Esophagus squamous epithelium (tissue), 5 donors: ENCODE results near the gene P3H2. TPM values are rescaled to one million over a fixed set of nuclear protein-coding genes. Genes with fewer than 3 reads are reported as not detected.
A peak's percentile ranks its signal among the peaks of the same experiment; 100 is the strongest.

Experiments used
- DNase-seq: peaks from one replicate; lab custom pipeline; 2025; lab: John Stamatoyannopoulos, UW
- H3K27ac ChIP-seq, 4 donors: fragments of 200-600 bp; sonication (generic); one replicate each; pipeline ENCODE4 v1.5.1; 2016 to 2019; ENCODE audit warnings: mild to moderate bottlenecking in 1 of 4
- H3K27me3 ChIP-seq, 4 donors: fragments of 200-600 bp; sonication (generic); 1 replicate in 3 of 4; 2 replicates in 1 of 4; pipeline versions ENCODE4 v1.5.1 to v1.6.0; 2017 to 2021; ENCODE audit warnings: antibody characterized with exemption in 1 of 4
- H3K36me3 ChIP-seq, 3 donors: fragments of 200-600 bp; sonication (generic); one replicate each; pipeline ENCODE4 v1.5.1; 2016 to 2019
- H3K4me1 ChIP-seq, 3 donors: fragments of 200-600 bp; sonication (generic); one replicate each; pipeline ENCODE4 v1.5.1; 2017 to 2019
- H3K4me3 ChIP-seq, 4 donors: fragments of 200-600 bp; sonication (generic); 1 replicate in 3 of 4; 2 replicates in 1 of 4; pipeline ENCODE4 v1.5.1; 2016 to 2019; ENCODE audit warnings: mild to moderate bottlenecking in 2 of 4, moderate library complexity in 1 of 4
- H3K9me3 ChIP-seq, 3 donors: fragments of 200-600 bp; sonication (generic); one replicate each; pipeline ENCODE4 v1.5.1; 2016 to 2019
- POLR2A ChIP-seq, 4 donors: fragments of 450-650 bp; IDR thresholded peaks; one replicate each; pipeline ENCODE4 v1.6.1; 2017; ENCODE audit warnings: antibody characterized with exemption in 4 of 4, mild to moderate bottlenecking in 4 of 4, moderate library complexity in 3 of 4
- WGBS, 2 donors: methylation state at CpG; one replicate each; pipeline ENCODE4 v1.1.5; 2018; 5-methylcytosine and 5-hydroxymethylcytosine counted together
- intact Hi-C: fragments of 100-400 bp; cut with DNase I; formaldehyde crosslinking; loops from one replicate; pipeline ENCODE4 v1.15.0; 2022
- total RNA-seq, 4 donors: library from RNA; depleted of rRNA; stranded (reverse); fragments of >200 nt; gene quantifications; one replicate each; pipeline ENCODE4 v1.1.0, GENCODE V29; 2016
- TF ChIP-seq, protein P1 (sequence below), 6 experiments: fragments of 450-650 bp in 4 of 6; fragments of 200-600 bp in 2 of 6; sonication (generic) in 2 of 6; IDR thresholded peaks; one replicate each; pipeline ENCODE4 v1.5.1; 2016 to 2019; ENCODE audit warnings: antibody characterized with exemption in 6 of 6, mild to moderate bottlenecking in 4 of 6, moderate library complexity in 4 of 6
- donor health status: DM: yes; HTN: yes; CAD: no.

P3H2 gene
- total RNA-seq, 4 donors from 2014 or later: 16.5 to 41.2 (median 34.0) TPM

DNA sequence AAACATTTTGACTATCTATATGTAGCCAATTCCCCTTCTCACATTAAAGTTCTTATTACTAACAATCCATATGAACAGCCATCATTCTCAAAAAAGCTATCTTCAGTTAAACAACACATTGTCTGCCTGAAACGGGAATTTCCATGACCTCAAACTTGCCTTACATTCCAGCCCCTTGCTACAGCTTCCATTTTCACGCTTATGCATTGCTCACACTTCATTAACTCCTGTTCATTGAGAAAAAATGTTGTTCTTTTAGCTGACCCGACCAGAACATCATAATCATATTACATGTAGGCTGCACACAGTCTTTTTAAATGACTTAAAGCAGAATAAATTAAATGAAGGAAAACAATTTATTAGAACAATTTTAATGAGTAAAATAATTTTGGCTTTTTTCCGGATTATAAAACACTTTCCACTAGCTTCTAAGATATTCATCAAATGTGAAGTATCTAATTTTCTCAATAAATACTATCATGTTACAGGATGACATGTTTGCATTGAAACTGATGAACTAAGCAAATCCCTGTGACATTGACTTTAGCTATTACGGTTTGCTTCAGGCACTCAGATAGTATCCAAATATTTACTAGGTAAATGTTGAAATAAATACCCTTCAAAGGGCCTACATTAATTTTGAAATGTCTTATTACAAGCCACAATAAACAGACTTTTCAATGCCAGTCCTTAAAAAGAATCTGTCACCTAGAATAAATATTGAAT, 49.9 kb downstream of the P3H2 start:
- WGBS, 2 donors: 59 to 66% methylated on average over 5 of the region's 5 CpGs
- Histone ChIP-seq H3K36me3 (no peaks in the 10 kb centered on the region), H3K27me3 (no peaks in the 10 kb centered on the region), H3K4me3 (no peak overlapping the region), H3K27ac (no peak overlapping the region), H3K9me3 (no peaks in the 10 kb centered on the region), H3K4me1 (peaks cover 0 to 2% (median 0%) of the 10 kb centered on the region in 3 donors)
- no peak for DNase-seq
- TF ChIP-seq, protein P1, sequence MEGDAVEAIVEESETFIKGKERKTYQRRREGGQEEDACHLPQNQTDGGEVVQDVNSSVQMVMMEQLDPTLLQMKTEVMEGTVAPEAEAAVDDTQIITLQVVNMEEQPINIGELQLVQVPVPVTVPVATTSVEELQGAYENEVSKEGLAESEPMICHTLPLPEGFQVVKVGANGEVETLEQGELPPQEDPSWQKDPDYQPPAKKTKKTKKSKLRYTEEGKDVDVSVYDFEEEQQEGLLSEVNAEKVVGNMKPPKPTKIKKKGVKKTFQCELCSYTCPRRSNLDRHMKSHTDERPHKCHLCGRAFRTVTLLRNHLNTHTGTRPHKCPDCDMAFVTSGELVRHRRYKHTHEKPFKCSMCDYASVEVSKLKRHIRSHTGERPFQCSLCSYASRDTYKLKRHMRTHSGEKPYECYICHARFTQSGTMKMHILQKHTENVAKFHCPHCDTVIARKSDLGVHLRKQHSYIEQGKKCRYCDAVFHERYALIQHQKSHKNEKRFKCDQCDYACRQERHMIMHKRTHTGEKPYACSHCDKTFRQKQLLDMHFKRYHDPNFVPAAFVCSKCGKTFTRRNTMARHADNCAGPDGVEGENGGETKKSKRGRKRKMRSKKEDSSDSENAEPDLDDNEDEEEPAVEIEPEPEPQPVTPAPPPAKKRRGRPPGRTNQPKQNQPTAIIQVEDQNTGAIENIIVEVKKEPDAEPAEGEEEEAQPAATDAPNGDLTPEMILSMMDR (IDR thresholded peaks at IDR 0.05): no peak
- no peak for TF ChIP-seq POLR2A (IDR thresholded peaks at IDR 0.05)
- intact Hi-C loops: no loop called here

DNA sequence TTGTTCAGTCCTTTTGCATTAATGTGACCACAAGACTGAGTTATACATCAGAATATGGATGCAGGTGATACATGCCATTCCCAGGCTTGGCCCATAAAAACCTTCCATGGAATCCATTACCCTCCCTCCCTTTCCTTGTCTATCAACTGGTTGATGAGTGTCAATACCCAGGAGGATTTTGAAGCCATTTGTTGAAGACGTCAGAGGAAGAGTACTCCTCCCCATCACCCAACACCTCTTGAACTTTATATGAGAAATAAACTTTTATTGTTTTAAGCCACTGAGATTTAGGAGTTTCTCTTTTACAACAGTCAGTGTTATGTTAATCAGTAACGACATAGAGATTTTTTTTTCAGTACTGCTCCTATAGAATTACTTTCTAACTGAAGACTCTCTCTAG, 55.5 kb downstream of the P3H2 start:
- Histone ChIP-seq H3K4me3 (no peak overlapping the region), H3K27ac (peak overlapping the region in 3 of 4 donors; percentile 34 to 65 (median 51)), H3K36me3 (no peaks in the 10 kb centered on the region), H3K4me1 (peaks cover 0 to 21% (median 8%) of the 10 kb centered on the region in 3 donors), H3K27me3 (no peaks in the 10 kb centered on the region), H3K9me3 (no peaks in the 10 kb centered on the region)
- TF ChIP-seq, protein P1 (IDR thresholded peaks at IDR 0.05): no peak
- TF ChIP-seq POLR2A (IDR thresholded peaks at IDR 0.05): no peak
- intact Hi-C loops: no loop called here
- DNase-seq: no peak
- WGBS, 2 donors: 87 to 96% methylated on average over 2 of the region's 2 CpGs

DNA sequence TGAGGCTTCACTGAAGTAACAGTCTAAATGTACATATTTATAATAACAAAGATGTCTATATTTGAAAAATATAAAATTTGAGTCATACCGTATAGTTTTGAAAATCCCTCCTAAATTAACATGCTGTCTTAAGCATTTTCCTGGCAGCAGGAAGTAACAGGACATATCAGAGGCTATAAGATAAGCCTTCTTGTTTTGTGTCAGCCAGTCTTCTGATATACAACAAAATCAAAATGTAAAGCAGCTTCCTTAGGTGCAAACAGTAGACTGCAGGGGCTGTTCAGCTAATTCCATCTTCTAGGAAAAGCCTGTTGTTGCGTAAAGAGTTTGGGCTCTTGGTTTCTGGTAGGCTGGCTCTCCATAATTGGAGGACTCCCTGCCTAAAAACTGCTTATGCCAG, 56.0 kb downstream of the P3H2 start:
- intact Hi-C loops: no loop called here
- 44 to 75% methylated on average over 2 of the region's 2 CpGs for WGBS, 2 donors

DNA sequence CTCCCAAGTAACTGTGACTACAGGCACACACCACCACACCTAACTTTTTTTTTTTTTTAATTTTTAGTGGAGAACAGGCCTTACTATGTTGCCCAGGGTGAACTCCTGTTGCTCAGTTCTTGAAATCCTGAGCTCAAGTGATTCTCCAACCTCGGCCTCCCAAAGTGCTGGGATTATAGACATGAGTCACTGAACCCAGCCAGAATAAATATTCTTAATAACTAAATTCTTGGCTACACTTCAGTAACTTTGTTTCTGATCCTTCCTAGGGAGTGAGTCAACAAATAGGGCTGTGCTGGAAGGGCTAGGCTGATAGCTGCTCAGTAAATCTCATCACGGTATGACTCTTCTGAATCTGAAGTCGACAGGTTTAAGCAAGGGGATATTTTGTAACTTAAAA, 56.6 kb downstream of the P3H2 start:
- no peak for DNase-seq
- peaks cover 0 to 24% (median 10%) of the 10 kb centered on the region in 3 donors for H3K4me1 ChIP-seq
- intact Hi-C loops: no loop called here
- WGBS, 2 donors: 19 to 34% methylated on average over 3 of the region's 3 CpGs
- TF ChIP-seq POLR2A (IDR thresholded peaks at IDR 0.05): no peak
- H3K36me3 ChIP-seq: no peaks in the 10 kb centered on the region
- H3K27ac ChIP-seq: peak overlapping the region in 3 of 4 donors; percentile 34 to 65 (median 51)
- no peaks in the 10 kb centered on the region for H3K9me3 ChIP-seq
- H3K4me3 ChIP-seq: no peak overlapping the region
- no peaks in the 10 kb centered on the region for H3K27me3 ChIP-seq

More for the DNA sequence above, 56.0 kb downstream of the P3H2 start:
- Histone ChIP-seq H3K27me3 (no peaks in the 10 kb centered on the region), H3K4me1 (peaks cover 0 to 21% (median 8%) of the 10 kb centered on the region in 3 donors), H3K9me3 (no peaks in the 10 kb centered on the region), H3K4me3 (no peak overlapping the region), H3K27ac (peak overlapping the region in 3 of 4 donors; percentile 34 to 65 (median 51)), H3K36me3 (no peaks in the 10 kb centered on the region)
- DNase-seq: no peak
- no peak for TF ChIP-seq POLR2A (IDR thresholded peaks at IDR 0.05)
- TF ChIP-seq, protein P1 (IDR thresholded peaks at IDR 0.05): no peak

DNA sequence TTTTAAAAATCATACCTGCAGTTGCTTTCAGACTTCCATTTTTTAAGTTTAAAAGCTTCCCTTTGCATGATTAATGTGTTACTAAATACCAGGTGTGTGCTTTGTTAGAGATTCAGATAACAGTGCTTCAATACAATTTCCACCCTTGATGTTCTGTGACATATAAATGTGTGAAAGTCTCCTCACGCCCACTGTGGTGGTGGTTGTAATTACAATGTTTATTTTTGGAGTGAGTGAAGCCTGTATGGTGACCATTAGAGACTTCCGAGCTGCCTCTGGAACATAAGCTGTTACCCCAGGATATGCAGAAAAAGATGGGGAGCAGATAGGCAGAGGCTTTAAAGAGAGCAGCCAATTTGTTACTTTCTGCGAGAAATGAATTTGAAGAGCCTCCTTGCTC, 57.2 kb downstream of the P3H2 start:
- DNase-seq: no peak
- Histone ChIP-seq H3K9me3 (no peaks in the 10 kb centered on the region), H3K4me3 (no peak overlapping the region), H3K4me1 (peaks cover 0 to 30% (median 11%) of the 10 kb centered on the region in 3 donors), H3K36me3 (no peaks in the 10 kb centered on the region), H3K27me3 (no peaks in the 10 kb centered on the region), H3K27ac (no peak overlapping the region)
- 87 to 93% methylated on average over 3 of the region's 3 CpGs for WGBS, 2 donors
- intact Hi-C loops: no loop called here
- TF ChIP-seq POLR2A (IDR thresholded peaks at IDR 0.05): no peak
- TF ChIP-seq, protein P1 (IDR thresholded peaks at IDR 0.05): no peak
